Brain microvascular endothelial cell (primary cell): Measurements from ENCODE around the gene AFDN.

Experiments used
- DNase-seq: peaks from one replicate; pipeline ENCODE4 v3.0.0-alpha.2; 2020
- H3K27ac ChIP-seq: fragments of 250-450 bp; sonication (Bioruptor Pico); 2 replicates; pipeline ENCODE4 v1.5.1; 2020; ENCODE audit warnings: mild to moderate bottlenecking, moderate library complexity
- H3K27me3 ChIP-seq: fragments of 250-450 bp; sonication (Bioruptor Pico); replicated peaks from 2 replicates; pipeline ENCODE4 v1.5.1; 2020; ENCODE audit warnings: mild to moderate bottlenecking
- H3K36me3 ChIP-seq: fragments of 250-450 bp; sonication (Bioruptor Pico); replicated peaks from 2 replicates; pipeline ENCODE4 v1.5.1; 2020; ENCODE audit warnings: mild to moderate bottlenecking
- H3K4me3 ChIP-seq: 2 replicates; pipeline ENCODE4 v1.5.1; 2011; ENCODE audit warnings: low read depth, mild to moderate bottlenecking, control low read depth, low read length, moderate library complexity
- CTCF ChIP-seq: IDR thresholded peaks from 2 replicates; pipeline ENCODE4 v1.5.1; 2011; ENCODE audit warnings: low read depth, mild to moderate bottlenecking, moderate library complexity, low read length, control low read depth, inconsistent platforms; ENCODE audit errors: missing control alignments
- in situ Hi-C: cut with HindIII; loops from 2 replicates; pipeline ENCODE4 v1.10.0; 2017; ENCODE audit warnings: low sequenced_read_pairs, low pct_ligation_motif_present

AFDN gene

DNA sequence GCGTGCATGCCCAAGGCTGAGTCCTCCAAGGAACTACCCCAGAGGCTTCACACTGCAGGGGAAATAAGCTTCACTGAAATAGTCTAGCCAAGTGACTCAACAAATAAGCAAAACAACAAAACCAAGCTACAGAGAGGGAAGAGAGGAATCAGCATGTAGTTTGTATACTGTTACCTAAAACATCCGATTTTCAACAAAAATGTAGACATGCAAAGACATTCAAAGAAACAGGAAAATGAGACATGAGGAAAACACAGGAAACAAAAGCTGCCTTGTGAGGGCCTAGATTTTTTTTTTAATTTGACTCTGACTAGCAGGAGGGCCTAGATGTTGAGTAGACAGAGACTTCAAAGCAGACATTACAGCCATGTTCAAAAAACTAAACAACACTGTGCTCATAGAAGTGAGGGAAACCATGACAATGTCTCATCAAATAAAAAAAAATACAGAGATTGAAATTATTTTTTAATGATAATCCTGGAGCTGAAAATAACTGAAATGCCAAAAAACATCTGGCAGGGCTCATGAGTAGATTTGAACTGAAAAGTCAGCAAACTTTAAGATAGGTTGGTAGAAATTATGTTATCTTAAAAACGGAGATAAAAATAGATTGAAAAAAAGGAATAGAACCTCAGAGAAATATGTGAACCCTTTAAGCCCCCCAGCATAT lies 154.3 kb downstream of the AFDN start:
- no peak for TF ChIP-seq CTCF
- Histone ChIP-seq H3K4me3 (no peak overlapping the region), H3K27ac (no peak overlapping the region), H3K36me3 (no peaks in the 10 kb centered on the region), H3K27me3 (no peaks in the 10 kb centered on the region)
- in situ Hi-C loops: no loop called here
- no peak for DNase-seq

DNA sequence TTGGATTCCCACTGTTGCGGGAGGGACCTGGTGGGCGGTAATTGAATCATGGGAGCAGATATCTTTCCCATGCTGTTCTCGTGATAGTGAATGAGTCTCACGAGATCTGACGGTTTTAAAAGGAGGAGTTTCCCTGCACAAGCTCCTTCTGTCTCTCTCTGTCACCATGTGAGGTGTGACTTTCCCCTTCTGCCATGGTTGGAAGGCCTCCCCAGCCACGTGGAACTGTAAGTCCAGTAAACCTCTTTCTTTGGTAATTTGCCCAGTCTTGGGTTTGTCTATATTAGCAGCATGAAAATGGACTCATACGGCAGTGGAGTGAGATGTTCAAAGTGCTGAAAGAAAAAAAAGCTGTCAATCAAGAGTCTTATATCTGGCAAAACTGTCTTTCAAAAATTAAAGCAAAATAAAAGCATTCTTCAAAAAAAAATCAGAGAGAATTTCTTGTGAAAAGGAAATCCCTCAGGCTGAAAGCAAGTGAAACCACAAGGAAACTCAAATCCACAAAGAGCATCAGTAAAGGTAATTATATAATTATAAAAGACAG lies 155.3 kb downstream of the AFDN start:
- no peak for TF ChIP-seq CTCF
- H3K27ac ChIP-seq: no peak overlapping the region
- in situ Hi-C loops: no loop called here
- DNase-seq: no peak
- H3K27me3 ChIP-seq: no peaks in the 10 kb centered on the region
- H3K4me3 ChIP-seq: no peak overlapping the region
- no peaks in the 10 kb centered on the region for H3K36me3 ChIP-seq

DNA sequence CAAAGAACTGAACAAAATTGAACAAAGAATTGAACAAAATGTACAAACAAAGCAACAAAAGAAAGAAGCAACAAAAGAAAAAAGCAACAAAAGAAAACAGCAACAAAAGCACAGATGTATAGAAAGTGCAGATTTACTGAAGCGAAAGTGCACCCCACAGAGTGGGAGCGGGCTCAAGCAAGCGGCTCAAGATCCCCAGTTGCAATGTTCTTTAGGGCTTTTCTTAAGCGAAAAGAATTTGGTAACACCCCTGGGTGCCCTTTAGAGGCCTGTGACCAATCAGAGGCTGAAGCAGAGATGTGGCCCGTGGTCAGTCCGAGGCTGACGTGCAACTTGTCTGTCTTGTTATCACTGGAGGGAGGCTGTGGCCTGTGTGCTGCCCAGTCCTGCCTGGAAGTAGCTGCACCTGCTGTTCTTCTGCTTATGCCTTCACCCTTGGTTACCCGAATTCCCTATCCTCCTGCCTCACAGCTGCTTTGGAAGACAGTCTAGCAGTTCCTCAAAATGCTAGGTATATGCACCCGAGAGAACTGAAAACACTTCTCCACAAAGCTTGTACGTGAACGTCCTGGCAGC lies 157.5 kb downstream of the AFDN start:
- no peak for DNase-seq
- Histone ChIP-seq H3K27ac (no peak overlapping the region), H3K36me3 (no peaks in the 10 kb centered on the region), H3K27me3 (no peaks in the 10 kb centered on the region), H3K4me3 (no peak overlapping the region)
- in situ Hi-C loops: no loop called here
- no peak for TF ChIP-seq CTCF

DNA sequence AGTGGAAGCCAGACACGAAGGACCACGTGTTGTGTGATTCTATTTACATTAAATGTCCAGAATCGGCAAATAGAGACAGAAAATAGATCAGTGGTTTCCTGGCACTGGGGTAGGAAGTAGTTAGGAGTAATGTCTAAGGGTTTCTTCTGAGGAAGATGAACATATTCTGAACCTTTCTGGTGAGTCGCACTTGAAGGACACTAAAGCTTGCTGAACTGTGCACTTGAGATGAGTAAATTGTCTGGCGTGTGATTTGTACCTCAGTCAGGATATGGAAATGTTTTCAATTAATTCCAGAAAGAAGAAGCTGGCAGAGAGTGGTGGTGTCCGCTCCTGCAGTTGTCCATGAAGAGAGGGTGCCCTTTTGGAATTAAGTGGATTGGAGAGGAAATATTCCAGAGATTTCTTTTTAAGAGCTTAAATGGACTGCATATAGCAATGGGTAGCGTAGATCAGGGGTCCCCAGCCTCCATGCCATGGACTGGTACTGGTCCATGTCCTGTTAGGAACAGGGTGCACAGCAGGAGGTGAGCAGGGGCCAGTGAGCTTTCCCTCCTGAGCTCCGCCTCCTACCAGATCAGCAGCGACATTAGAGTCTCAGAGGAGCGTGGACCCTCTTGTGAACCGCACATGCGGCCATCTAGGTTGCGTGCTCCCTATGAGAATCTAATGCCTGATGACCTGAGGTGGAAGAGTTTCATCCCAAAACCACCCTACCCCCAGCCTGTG lies 158.3 kb downstream of the AFDN start:
- no peaks in the 10 kb centered on the region for H3K27me3 ChIP-seq
- in situ Hi-C loops: no loop called here
- no peaks in the 10 kb centered on the region for H3K36me3 ChIP-seq
- H3K4me3 ChIP-seq: no peak overlapping the region
- no peak overlapping the region for H3K27ac ChIP-seq
- TF ChIP-seq CTCF: no peak
- DNase-seq: no peak

- no peaks in the 10 kb centered on the region for H3K36me3 ChIP-seq
- no peak overlapping the region for H3K4me3 ChIP-seq
- TF ChIP-seq CTCF: no peak
- no peak for DNase-seq
- no peak overlapping the region for H3K27ac ChIP-seq
- no peaks in the 10 kb centered on the region for H3K27me3 ChIP-seq
- in situ Hi-C loops: no loop called here
Observed at GRCh38 chr6:167985911-167986595, 159.3 kb downstream of the AFDN start.
